Endothelial cell of umbilical vein (primary cell): ENCODE data around the gene ICE2.

Experiments used
- POLR2A ChIP-seq: IDR thresholded peaks from 2 replicates; pipeline ENCODE4 v1.6.1; 2012; ENCODE audit warnings: low read depth, mild to moderate bottlenecking, control low read depth, low read length
- POLR2AphosphoS5 ChIP-seq: IDR thresholded peaks from 2 replicates; pipeline ENCODE4 v1.6.1; 2012; ENCODE audit warnings: low read depth, mild to moderate bottlenecking, control low read depth, low read length, moderate library complexity; ENCODE audit not compliant: insufficient read depth
- TF ChIP-seq, protein P1 (sequence below), 2 donors: IDR thresholded peaks; 1 replicate in 1 of 2; 2 replicates in 1 of 2; pipeline ENCODE4 v1.5.1; 2011; ENCODE audit warnings: low read length in 2 of 2, mild to moderate bottlenecking in 2 of 2, moderate library complexity in 2 of 2, control low read depth in 1 of 2, inconsistent platforms in 1 of 2, low read depth in 1 of 2; ENCODE audit not compliant: insufficient read depth in 1 of 2; ENCODE audit errors: extremely low read depth in 1 of 2
- TF ChIP-seq, protein P2 (sequence below): IDR thresholded peaks from 2 replicates; pipeline ENCODE4 v1.6.1; 2011; ENCODE audit not compliant: insufficient read depth, insufficient read length

GRCh38 chr15:60511351-60512031 lies 32.5 kb upstream of the ICE2 start:
- TF ChIP-seq POLR2A (no peak), POLR2AphosphoS5 (no peak)
- TF ChIP-seq, protein P1, sequence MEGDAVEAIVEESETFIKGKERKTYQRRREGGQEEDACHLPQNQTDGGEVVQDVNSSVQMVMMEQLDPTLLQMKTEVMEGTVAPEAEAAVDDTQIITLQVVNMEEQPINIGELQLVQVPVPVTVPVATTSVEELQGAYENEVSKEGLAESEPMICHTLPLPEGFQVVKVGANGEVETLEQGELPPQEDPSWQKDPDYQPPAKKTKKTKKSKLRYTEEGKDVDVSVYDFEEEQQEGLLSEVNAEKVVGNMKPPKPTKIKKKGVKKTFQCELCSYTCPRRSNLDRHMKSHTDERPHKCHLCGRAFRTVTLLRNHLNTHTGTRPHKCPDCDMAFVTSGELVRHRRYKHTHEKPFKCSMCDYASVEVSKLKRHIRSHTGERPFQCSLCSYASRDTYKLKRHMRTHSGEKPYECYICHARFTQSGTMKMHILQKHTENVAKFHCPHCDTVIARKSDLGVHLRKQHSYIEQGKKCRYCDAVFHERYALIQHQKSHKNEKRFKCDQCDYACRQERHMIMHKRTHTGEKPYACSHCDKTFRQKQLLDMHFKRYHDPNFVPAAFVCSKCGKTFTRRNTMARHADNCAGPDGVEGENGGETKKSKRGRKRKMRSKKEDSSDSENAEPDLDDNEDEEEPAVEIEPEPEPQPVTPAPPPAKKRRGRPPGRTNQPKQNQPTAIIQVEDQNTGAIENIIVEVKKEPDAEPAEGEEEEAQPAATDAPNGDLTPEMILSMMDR (IDR thresholded peaks at IDR 0.05; ENCODE audit: extremely low read depth in 1 of 2, insufficient read depth in 1 of 2, low read depth in 1 of 2, low read length in 2 of 2) = no peak
- TF ChIP-seq, protein P2, sequence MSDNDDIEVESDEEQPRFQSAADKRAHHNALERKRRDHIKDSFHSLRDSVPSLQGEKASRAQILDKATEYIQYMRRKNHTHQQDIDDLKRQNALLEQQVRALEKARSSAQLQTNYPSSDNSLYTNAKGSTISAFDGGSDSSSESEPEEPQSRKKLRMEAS = no peak
